Right atrium auricular region (tissue), 2 donors: Measurements from ENCODE around the gene RMI2. TPM values are rescaled to one million over a fixed set of nuclear protein-coding genes. Genes with fewer than 3 reads are reported as not detected.

ENCODE experiments used
- DNase-seq: peaks from one replicate; pipeline ENCODE4 v3.0.0-alpha.2; 2019; ENCODE audit warnings: low spot score
- H3K27ac ChIP-seq, 2 donors: fragments of 200-600 bp; sonication (generic); 1 replicate in 1 of 2; 2 replicates in 1 of 2; pipeline ENCODE4 v1.5.1; 2016 to 2019
- H3K27me3 ChIP-seq, 2 donors: fragments of 200-600 bp; sonication (generic); one replicate each; pipeline versions ENCODE4 v1.5.1 to v1.6.0; 2017 to 2019
- H3K36me3 ChIP-seq: fragments of 200-600 bp; sonication (generic); one replicate; pipeline ENCODE4 v1.5.1; 2016
- H3K4me1 ChIP-seq, 2 donors: fragments of 200-600 bp; sonication (generic); one replicate each; pipeline versions ENCODE4 v1.5.1 to v1.6.0; 2017 to 2019
- H3K4me3 ChIP-seq, 2 donors: fragments of 200-600 bp; sonication (generic); 1 replicate in 1 of 2; 2 replicates in 1 of 2; pipeline ENCODE4 v1.5.1; 2017 to 2019; ENCODE audit warnings: mild to moderate bottlenecking in 1 of 2, moderate library complexity in 1 of 2
- H3K9me3 ChIP-seq, 2 donors: fragments of 200-600 bp; sonication (generic); one replicate each; pipeline ENCODE4 v1.5.1; 2019
- CTCF ChIP-seq, 2 donors: fragments of 200-600 bp; sonication (generic); IDR thresholded peaks; one replicate each; pipeline ENCODE4 v1.5.1; 2019; ENCODE audit warnings: antibody characterized with exemption in 2 of 2
- microRNA-seq, 2 donors: library from miRNA; unstranded; fragments of <30 nt; microRNA quantifications; one replicate each; pipeline ENCODE4, GENCODE V29; 2016 to 2017; ENCODE audit warnings: borderline number of aligned reads in 2 of 2, borderline replicate concordance in 1 of 2
- total RNA-seq, 2 donors: library from RNA; depleted of rRNA; stranded (reverse); fragments of >200 nt; gene quantifications; one replicate each; pipeline ENCODE4 v1.1.0, GENCODE V29; 2016

The RMI2 gene
- total RNA-seq, 2 donors from 2014 or later = 0.85 TPM; not detected in 1

GRCh38 chr16:11398136-11398535 lies 52.9 kb downstream of the RMI2 start:
- H3K36me3 ChIP-seq = no peaks in the 10 kb centered on the region
- no peaks in the 10 kb centered on the region for H3K27me3 ChIP-seq
- no peak overlapping the region for H3K4me3 ChIP-seq
- no peak for TF ChIP-seq CTCF (IDR thresholded peaks at IDR 0.05)
- no peak for DNase-seq
- H3K27ac ChIP-seq = no peak overlapping the region
- H3K4me1 ChIP-seq = peaks cover 0 to 5% of the 10 kb centered on the region in 2 donors
- H3K9me3 ChIP-seq = no peaks in the 10 kb centered on the region

GRCh38 chr16:11398851-11399250 lies 53.6 kb downstream of the RMI2 start:
- no peak for DNase-seq
- no peak for TF ChIP-seq CTCF (IDR thresholded peaks at IDR 0.05)
- Histone ChIP-seq H3K27me3 (no peaks in the 10 kb centered on the region), H3K36me3 (no peaks in the 10 kb centered on the region), H3K27ac (no peak overlapping the region), H3K4me3 (no peak overlapping the region), H3K9me3 (no peaks in the 10 kb centered on the region), H3K4me1 (peaks cover 0 to 5% of the 10 kb centered on the region in 2 donors)

- no peaks in the 10 kb centered on the region for H3K36me3 ChIP-seq
- no peak overlapping the region for H3K4me3 ChIP-seq
- H3K4me1 ChIP-seq = peaks cover 0 to 5% of the 10 kb centered on the region in 2 donors
- DNase-seq = no peak
- no peaks in the 10 kb centered on the region for H3K9me3 ChIP-seq
- H3K27me3 ChIP-seq = no peaks in the 10 kb centered on the region
- no peak overlapping the region for H3K27ac ChIP-seq
- TF ChIP-seq CTCF (IDR thresholded peaks at IDR 0.05) = no peak
Measured at GRCh38 chr16:11399261-11399831, 54.1 kb downstream of the RMI2 start.

- TF ChIP-seq CTCF (IDR thresholded peaks at IDR 0.05) = no peak
- no peaks in the 10 kb centered on the region for H3K27me3 ChIP-seq
- no peaks in the 10 kb centered on the region for H3K36me3 ChIP-seq
- no peak overlapping the region for H3K27ac ChIP-seq
- no peak overlapping the region for H3K4me3 ChIP-seq
- H3K9me3 ChIP-seq = no peaks in the 10 kb centered on the region
- peaks cover 0 to 5% of the 10 kb centered on the region in 2 donors for H3K4me1 ChIP-seq
- no peak for DNase-seq
Measured at GRCh38 chr16:11400076-11400475, 54.8 kb downstream of the RMI2 start.

Small RNA genes lying within 50 kb of the gene (microRNA-seq; reads per million reads assigned to microRNA genes)
- 0 reads per million in 2 donors for gene MIR548H2

Other genes starting within 250 kb of the RMI2 start
- 1 to 10 TPM; 4.7 to 5.5 TPM for gene SOCS1, start 89.3 kb upstream of the RMI2 start, total RNA-seq
- not detected for gene TNP2, start 76.1 kb upstream of the RMI2 start, total RNA-seq
- not detected for gene PRM3, start 71.8 kb upstream of the RMI2 start, total RNA-seq
- gene PRM2, start 69.0 kb upstream of the RMI2 start, total RNA-seq = not detected
- not detected for gene PRM1, start 64.1 kb upstream of the RMI2 start, total RNA-seq
- gene LITAF, start 241.5 kb downstream of the RMI2 start, total RNA-seq = 10 to 100 TPM; 48.1 to 50.7 TPM